Sigmoid colon (tissue), 4 donors: Measurements from ENCODE around the gene GON4L.

Experiments used
- EP300 ChIP-seq, 4 donors: sonication (generic); formaldehyde crosslinking; IDR thresholded peaks; one replicate each; pipeline ENCODE4 v1.6.1; 2017; ENCODE audit warnings: antibody characterized with exemption in 4 of 4
- POLR2AphosphoS5 ChIP-seq, 4 donors: sonication (generic); formaldehyde crosslinking; IDR thresholded peaks; one replicate each; pipeline ENCODE4 v1.6.1; 2017; ENCODE audit warnings: antibody characterized with exemption in 4 of 4
- TF ChIP-seq, protein P1 (sequence below), 4 experiments: fragments of 450-650 bp in 3 of 4; fragments of 200-600 bp in 1 of 4; IDR thresholded peaks; one replicate each; pipeline ENCODE4 v1.5.1; 2016 to 2019; ENCODE audit warnings: antibody characterized with exemption in 4 of 4, mild to moderate bottlenecking in 3 of 4, moderate library complexity in 2 of 4

DNA sequence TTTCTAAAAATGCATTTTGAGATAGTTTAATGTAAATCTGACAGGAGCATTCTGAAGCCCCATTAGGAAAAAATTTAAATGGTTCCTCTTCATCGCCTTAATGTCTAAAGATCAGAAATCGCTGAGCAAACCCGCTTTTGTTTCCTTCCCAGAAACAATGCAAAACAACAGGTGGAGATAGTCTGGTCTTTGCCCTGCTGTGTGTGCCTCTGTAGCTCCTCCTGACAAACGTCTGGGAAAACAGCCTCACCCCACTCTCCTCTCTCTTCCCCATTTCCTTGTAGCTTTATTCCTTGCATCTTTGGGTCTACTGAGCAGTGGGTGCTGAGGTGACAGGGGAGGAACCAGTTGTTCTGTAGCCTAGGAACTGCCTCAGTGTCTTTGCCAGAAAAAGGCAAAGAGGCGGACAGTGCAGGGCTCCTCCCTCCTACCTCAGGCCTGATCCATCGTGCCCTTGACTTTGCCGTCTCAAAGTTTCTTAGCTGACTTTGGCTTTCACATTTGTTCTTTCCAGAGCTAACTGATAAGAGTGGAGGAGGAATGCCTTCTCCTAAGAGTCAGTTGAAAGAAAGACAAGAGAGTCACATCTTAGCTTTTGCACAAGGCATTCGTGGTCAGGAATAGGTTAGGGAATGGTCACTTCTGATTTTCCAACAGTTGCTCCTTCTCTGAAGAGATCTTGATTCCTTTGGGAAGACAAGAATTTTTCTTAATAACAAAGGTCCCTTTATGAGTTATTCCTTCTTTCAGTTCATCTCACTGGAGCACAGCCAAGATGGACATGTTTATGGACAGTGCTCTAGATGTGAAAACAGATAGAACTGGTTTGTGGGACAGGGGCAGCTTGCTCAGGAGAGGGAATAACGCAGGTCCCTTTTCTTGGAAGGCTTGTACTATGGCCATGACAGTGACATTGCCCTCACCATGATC, 27.3 kb upstream of the GON4L start:
- TF ChIP-seq, protein P1, sequence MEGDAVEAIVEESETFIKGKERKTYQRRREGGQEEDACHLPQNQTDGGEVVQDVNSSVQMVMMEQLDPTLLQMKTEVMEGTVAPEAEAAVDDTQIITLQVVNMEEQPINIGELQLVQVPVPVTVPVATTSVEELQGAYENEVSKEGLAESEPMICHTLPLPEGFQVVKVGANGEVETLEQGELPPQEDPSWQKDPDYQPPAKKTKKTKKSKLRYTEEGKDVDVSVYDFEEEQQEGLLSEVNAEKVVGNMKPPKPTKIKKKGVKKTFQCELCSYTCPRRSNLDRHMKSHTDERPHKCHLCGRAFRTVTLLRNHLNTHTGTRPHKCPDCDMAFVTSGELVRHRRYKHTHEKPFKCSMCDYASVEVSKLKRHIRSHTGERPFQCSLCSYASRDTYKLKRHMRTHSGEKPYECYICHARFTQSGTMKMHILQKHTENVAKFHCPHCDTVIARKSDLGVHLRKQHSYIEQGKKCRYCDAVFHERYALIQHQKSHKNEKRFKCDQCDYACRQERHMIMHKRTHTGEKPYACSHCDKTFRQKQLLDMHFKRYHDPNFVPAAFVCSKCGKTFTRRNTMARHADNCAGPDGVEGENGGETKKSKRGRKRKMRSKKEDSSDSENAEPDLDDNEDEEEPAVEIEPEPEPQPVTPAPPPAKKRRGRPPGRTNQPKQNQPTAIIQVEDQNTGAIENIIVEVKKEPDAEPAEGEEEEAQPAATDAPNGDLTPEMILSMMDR (IDR thresholded peaks at IDR 0.05), result no peak
- TF ChIP-seq EP300 (IDR thresholded peaks at IDR 0.05), result no peak
- no peak for TF ChIP-seq POLR2AphosphoS5 (IDR thresholded peaks at IDR 0.05)
